HepG2 (cell line): Measurements from ENCODE around the gene ADGRB2. TPM values are rescaled to one million over a fixed set of nuclear protein-coding genes. Genes with fewer than 3 reads are reported as not detected.

Experiments
- AHR ChIP-seq: IDR thresholded peaks from 2 replicates; pipeline ENCODE4 v1.6.1; 2018; ENCODE audit warnings: missing genetic modification reagents, missing compliant biosample characterization
- ARHGAP35 ChIP-seq: sonication (generic); formaldehyde crosslinking; IDR thresholded peaks from 2 replicates; pipeline ENCODE4 v1.9.0; 2022; ENCODE audit warnings: mild to moderate bottlenecking, inconsistent platforms, moderate library complexity, missing genetic modification reagents, borderline replicate concordance
- ARNT2 ChIP-seq: sonication (generic); formaldehyde crosslinking; IDR thresholded peaks from 2 replicates; pipeline ENCODE4 v1.8.0; 2022; ENCODE audit warnings: mild to moderate bottlenecking, low read depth, missing genetic modification reagents, moderate library complexity
- GATA4 ChIP-seq: sonication (generic); IDR thresholded peaks from 2 replicates; pipeline ENCODE4 v1.6.1; 2016; ENCODE audit warnings: antibody characterized with exemption, low read depth, borderline replicate concordance
- GATAD2A ChIP-seq: IDR thresholded peaks from 2 replicates; pipeline ENCODE4 v1.6.1; 2016
- HNRNPL ChIP-seq: fragments of 200-400 bp; formaldehyde crosslinking; IDR thresholded peaks from 2 replicates; pipeline ENCODE4 v1.6.1; 2017; ENCODE audit warnings: mild to moderate bottlenecking, low read depth, low read length
- KLF13 ChIP-seq: sonication (generic); formaldehyde crosslinking; IDR thresholded peaks from 2 replicates; pipeline ENCODE4 v1.4.0; 2020; ENCODE audit warnings: mild to moderate bottlenecking, missing genetic modification reagents
- KMT2B ChIP-seq: IDR thresholded peaks from 2 replicates; pipeline ENCODE4 v1.6.1; 2016; ENCODE audit warnings: missing genetic modification reagents, missing compliant biosample characterization
- LCORL ChIP-seq, 2 experiments: fragments of 450-650 bp in 1 of 2; sonication (generic) in 1 of 2; formaldehyde crosslinking in 1 of 2; IDR thresholded peaks; 2 replicates each; pipeline versions ENCODE4 v1.5.0 to v1.6.1; 2017 to 2020; ENCODE audit warnings: antibody characterized with exemption in 1 of 2, missing genetic modification reagents in 1 of 2
- MAFF ChIP-seq: IDR thresholded peaks from 2 replicates; pipeline ENCODE4 v1.6.1; 2011; ENCODE audit warnings: low read depth, low read length, improper control_type of control experiment
- TEAD2 ChIP-seq: sonication (generic); formaldehyde crosslinking; IDR thresholded peaks from 2 replicates; pipeline ENCODE4 v1.9.0; 2021; ENCODE audit warnings: missing genetic modification reagents
- ZNF17 ChIP-seq: sonication (generic); formaldehyde crosslinking; IDR thresholded peaks from 2 replicates; pipeline ENCODE4 v1.5.0; 2020; ENCODE audit warnings: mild to moderate bottlenecking, missing genetic modification reagents
- ZNF274 ChIP-seq: sonication (generic); formaldehyde crosslinking; IDR thresholded peaks from 2 replicates; pipeline ENCODE4 v1.5.1; 2020; ENCODE audit warnings: mild to moderate bottlenecking, missing genetic modification reagents
- ZNF337 ChIP-seq: sonication (generic); formaldehyde crosslinking; IDR thresholded peaks from 2 replicates; pipeline ENCODE4 v1.5.1; 2020; ENCODE audit warnings: missing genetic modification reagents, low read depth, mild to moderate bottlenecking, borderline replicate concordance
- ZNF451 ChIP-seq: sonication (generic); formaldehyde crosslinking; IDR thresholded peaks from 2 replicates; pipeline ENCODE4 v1.5.0; 2020; ENCODE audit warnings: mild to moderate bottlenecking, missing genetic modification reagents
- ZNF605 ChIP-seq: sonication (generic); formaldehyde crosslinking; IDR thresholded peaks from 2 replicates; pipeline ENCODE4 v1.8.0; 2022; ENCODE audit warnings: mild to moderate bottlenecking, missing genetic modification reagents
- ZNF720 ChIP-seq: sonication (generic); formaldehyde crosslinking; IDR thresholded peaks from 2 replicates; pipeline ENCODE4 v1.4.0; 2020; ENCODE audit warnings: missing genetic modification reagents
- polyA plus RNA-seq, 8 experiments: library from polyadenylated mRNA; depleted of rRNA in 3 of 8; stranded (reverse) in 7 of 8; unstranded in 1 of 8; fragments of >200 nt; fragmentation: Illumina TruSeq in 4 of 8; extraction: Trizol in 4 of 8; gene quantifications; 2 replicates each; pipeline versions ENCODE4 v1.2.1 to v1.2.3, GENCODE V29; 2011 to 2016; ENCODE audit warnings: low read depth in 4 of 8, missing spikeins in 1 of 8, mixed read lengths in 1 of 8; ENCODE audit not compliant: insufficient read depth in 1 of 8
- total RNA-seq, 5 experiments: library from RNA; depleted of rRNA; stranded (reverse); fragments of >200 nt; fragmentation: Illumina TruSeq; extraction: Trizol; gene quantifications; 2 replicates each; pipeline ENCODE4 v1.2.3, GENCODE V29; 2016; ENCODE audit warnings: low read depth in 1 of 5
- TF ChIP-seq, protein P1 (sequence below): sonication (generic); formaldehyde crosslinking; IDR thresholded peaks from 2 replicates; pipeline ENCODE4 v1.8.0; 2022; ENCODE audit warnings: mild to moderate bottlenecking, missing genetic modification reagents
- TF ChIP-seq, protein P2 (sequence below): sonication (generic); formaldehyde crosslinking; IDR thresholded peaks from 2 replicates; pipeline ENCODE4 v1.8.1; 2023; ENCODE audit warnings: missing genetic modification reagents, mild to moderate bottlenecking, borderline replicate concordance
- TF ChIP-seq, protein P3 (sequence below): sonication (generic); formaldehyde crosslinking; conservative IDR thresholded peaks from 2 replicates; pipeline ENCODE4 v1.4.0; 2020; ENCODE audit warnings: mild to moderate bottlenecking, missing genetic modification reagents, moderate library complexity
- TF ChIP-seq, protein P4 (sequence below): sonication (generic); formaldehyde crosslinking; IDR thresholded peaks from 2 replicates; pipeline ENCODE4 v1.8.0; 2023; ENCODE audit warnings: mild to moderate bottlenecking, missing genetic modification reagents
- TF ChIP-seq, protein P5 (sequence below): sonication (generic); formaldehyde crosslinking; IDR thresholded peaks from 2 replicates; pipeline ENCODE4 v1.9.0; 2022; ENCODE audit warnings: low read depth, missing genetic modification reagents

The ADGRB2 gene
- total and polyA plus RNA-seq, 2 of the 13 experiments (the other 11 are each of a cell fraction or from before 2014, with no cell fraction given), result 0.03 to 0.09 TPM

DNA sequence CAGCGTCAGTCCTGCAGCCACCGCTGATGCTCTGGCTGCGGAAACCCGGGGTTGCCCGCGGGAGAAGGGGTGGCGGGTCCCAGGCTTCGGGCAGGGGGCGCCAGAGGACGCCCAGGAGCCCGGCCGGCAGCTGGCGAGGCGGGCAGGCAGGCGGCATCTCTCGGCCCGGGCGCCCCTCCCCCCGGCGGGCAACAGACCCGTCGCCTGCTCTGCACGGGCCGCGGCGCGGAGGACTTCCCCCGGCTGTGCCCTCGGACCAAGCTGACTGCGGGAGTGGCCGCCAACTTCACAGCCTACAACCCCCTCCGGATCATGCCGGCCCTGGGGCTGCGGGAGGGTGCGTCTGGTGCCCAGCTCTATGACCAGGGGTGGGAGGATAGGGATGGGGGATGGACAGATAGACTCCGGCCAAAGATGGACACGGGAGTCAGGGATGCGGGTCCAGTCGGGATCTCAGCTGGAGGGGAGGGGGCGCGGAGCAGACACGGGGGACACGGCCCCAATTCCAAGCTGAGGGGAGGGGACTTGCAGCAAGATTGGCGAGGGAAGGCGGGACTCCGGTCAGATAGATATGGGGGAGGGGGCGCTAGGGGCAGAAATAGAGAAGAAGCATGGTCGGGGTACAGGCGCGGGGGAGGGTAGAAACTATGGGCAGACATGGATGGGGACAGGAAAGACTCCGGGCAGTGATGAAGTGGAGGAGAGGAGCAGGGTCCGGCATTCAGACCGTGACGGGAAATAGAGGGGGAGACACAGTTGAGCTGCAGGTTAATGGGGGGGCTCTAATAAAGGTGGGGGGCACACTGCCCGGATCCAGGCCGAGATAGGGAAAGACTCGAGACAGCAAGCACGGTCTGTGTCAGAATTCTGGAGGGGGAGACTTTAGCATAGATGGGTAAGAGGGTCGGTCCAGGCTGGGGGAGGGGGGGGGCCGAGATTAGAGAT lies 1.1 kb downstream of the ADGRB2 start (continued):
- TF ChIP-seq, protein P1, sequence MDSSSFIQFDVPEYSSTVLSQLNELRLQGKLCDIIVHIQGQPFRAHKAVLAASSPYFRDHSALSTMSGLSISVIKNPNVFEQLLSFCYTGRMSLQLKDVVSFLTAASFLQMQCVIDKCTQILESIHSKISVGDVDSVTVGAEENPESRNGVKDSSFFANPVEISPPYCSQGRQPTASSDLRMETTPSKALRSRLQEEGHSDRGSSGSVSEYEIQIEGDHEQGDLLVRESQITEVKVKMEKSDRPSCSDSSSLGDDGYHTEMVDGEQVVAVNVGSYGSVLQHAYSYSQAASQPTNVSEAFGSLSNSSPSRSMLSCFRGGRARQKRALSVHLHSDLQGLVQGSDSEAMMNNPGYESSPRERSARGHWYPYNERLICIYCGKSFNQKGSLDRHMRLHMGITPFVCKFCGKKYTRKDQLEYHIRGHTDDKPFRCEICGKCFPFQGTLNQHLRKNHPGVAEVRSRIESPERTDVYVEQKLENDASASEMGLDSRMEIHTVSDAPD (CRISPR knock-in tag), result no peak
- TF ChIP-seq ZNF451 (CRISPR knock-in tag), result no peak
- no peak for TF ChIP-seq MAFF
- no peak for TF ChIP-seq ARHGAP35 (CRISPR knock-in tag)
- TF ChIP-seq ARNT2, result no peak
- TF ChIP-seq, protein P2, sequence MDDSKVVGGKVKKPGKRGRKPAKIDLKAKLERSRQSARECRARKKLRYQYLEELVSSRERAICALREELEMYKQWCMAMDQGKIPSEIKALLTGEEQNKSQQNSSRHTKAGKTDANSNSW (CRISPR knock-in tag), result no peak
- no peak for TF ChIP-seq GATAD2A
- no peak for TF ChIP-seq AHR (CRISPR knock-in tag)
- TF ChIP-seq ZNF720, result no peak
- TF ChIP-seq LCORL (IDR thresholded peaks at IDR 0.05), result no peak
- no peak for TF ChIP-seq LCORL (CRISPR knock-in tag; IDR thresholded peaks at IDR 0.05)
- TF ChIP-seq GATA4, result no peak
- peak; percentile 87; the same call in 1 of the 2 replicates for TF ChIP-seq HNRNPL
- TF ChIP-seq, protein P3, sequence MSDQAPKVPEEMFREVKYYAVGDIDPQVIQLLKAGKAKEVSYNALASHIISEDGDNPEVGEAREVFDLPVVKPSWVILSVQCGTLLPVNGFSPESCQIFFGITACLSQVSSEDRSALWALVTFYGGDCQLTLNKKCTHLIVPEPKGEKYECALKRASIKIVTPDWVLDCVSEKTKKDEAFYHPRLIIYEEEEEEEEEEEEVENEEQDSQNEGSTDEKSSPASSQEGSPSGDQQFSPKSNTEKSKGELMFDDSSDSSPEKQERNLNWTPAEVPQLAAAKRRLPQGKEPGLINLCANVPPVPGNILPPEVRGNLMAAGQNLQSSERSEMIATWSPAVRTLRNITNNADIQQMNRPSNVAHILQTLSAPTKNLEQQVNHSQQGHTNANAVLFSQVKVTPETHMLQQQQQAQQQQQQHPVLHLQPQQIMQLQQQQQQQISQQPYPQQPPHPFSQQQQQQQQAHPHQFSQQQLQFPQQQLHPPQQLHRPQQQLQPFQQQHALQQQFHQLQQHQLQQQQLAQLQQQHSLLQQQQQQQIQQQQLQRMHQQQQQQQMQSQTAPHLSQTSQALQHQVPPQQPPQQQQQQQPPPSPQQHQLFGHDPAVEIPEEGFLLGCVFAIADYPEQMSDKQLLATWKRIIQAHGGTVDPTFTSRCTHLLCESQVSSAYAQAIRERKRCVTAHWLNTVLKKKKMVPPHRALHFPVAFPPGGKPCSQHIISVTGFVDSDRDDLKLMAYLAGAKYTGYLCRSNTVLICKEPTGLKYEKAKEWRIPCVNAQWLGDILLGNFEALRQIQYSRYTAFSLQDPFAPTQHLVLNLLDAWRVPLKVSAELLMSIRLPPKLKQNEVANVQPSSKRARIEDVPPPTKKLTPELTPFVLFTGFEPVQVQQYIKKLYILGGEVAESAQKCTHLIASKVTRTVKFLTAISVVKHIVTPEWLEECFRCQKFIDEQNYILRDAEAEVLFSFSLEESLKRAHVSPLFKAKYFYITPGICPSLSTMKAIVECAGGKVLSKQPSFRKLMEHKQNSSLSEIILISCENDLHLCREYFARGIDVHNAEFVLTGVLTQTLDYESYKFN (CRISPR knock-in tag), result no peak
- TF ChIP-seq ZNF337 (CRISPR knock-in tag), result no peak
- TF ChIP-seq, protein P4, sequence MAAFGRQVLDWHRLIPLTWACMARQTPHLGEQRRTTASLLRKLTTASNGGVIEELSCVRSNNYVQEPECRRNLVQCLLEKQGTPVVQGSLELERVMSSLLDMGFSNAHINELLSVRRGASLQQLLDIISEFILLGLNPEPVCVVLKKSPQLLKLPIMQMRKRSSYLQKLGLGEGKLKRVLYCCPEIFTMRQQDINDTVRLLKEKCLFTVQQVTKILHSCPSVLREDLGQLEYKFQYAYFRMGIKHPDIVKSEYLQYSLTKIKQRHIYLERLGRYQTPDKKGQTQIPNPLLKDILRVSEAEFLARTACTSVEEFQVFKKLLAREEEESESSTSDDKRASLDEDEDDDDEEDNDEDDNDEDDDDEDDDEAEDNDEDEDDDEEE (CRISPR knock-in tag), result no peak
- TF ChIP-seq ZNF17 (CRISPR knock-in tag), result no peak
- TF ChIP-seq, protein P5, sequence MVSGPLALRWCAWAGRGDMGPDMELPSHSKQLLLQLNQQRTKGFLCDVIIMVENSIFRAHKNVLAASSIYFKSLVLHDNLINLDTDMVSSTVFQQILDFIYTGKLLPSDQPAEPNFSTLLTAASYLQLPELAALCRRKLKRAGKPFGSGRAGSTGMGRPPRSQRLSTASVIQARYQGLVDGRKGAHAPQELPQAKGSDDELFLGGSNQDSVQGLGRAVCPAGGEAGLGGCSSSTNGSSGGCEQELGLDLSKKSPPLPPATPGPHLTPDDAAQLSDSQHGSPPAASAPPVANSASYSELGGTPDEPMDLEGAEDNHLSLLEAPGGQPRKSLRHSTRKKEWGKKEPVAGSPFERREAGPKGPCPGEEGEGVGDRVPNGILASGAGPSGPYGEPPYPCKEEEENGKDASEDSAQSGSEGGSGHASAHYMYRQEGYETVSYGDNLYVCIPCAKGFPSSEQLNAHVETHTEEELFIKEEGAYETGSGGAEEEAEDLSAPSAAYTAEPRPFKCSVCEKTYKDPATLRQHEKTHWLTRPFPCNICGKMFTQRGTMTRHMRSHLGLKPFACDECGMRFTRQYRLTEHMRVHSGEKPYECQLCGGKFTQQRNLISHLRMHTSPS (CRISPR knock-in tag), result peak; percentile 37; the same call in 1 of the 2 replicates
- TF ChIP-seq KLF13 (CRISPR knock-in tag), result no peak
- TF ChIP-seq KMT2B, result no peak
- no peak for TF ChIP-seq TEAD2 (CRISPR knock-in tag)
- no peak for TF ChIP-seq ZNF605
- no peak for TF ChIP-seq ZNF274 (CRISPR knock-in tag)
